GM21423 (cell line): ENCODE data around the gene NEK2.

Source experiments
- ATAC-seq: cut with Tn5 transposase; IDR thresholded peaks from one replicate; pipeline ENCODE4 v1.9.1; 2021; ENCODE audit warnings: mild to moderate bottlenecking, moderate library complexity; ENCODE audit not compliant: unreplicated experiment

NEK2 gene

DNA sequence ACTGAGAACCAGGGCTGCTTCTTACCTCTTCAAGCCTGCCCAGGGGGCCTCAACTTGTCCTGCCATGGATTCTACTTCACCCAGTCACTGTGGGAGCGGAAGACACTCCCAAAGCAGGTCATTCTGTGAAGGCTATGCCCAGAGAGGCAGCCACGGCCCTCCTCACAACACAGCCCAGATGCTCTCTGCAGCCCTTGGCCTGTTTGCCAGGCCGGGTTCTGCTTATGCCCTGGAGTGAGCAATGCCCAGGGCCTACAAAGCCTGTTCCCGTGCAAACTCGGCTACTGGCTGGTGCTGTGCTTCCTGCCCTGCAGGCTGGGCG is 62.7 kb downstream of the NEK2 start:
- no peak for ATAC-seq
